PFSK-1 (cell line): ENCODE data around the gene LSM12.

Experiments
- FOXP2 ChIP-seq: optimal IDR thresholded peaks from 2 replicates; pipeline ENCODE3; 2011; ENCODE audit warnings: borderline replicate concordance, control low read depth, inconsistent platforms; ENCODE audit not compliant: insufficient read depth; ENCODE audit errors: extremely low read length, extremely low read depth
- POLR2AphosphoS5 ChIP-seq: IDR thresholded peaks from 2 replicates; pipeline ENCODE4 v1.6.1; 2012; ENCODE audit warnings: low read depth, mild to moderate bottlenecking, control low read depth, low read length, moderate library complexity
- SIN3A ChIP-seq: IDR thresholded peaks from 2 replicates; pipeline ENCODE4 v1.6.1; 2012; ENCODE audit warnings: mild to moderate bottlenecking, low read length, moderate library complexity, borderline replicate concordance; ENCODE audit not compliant: insufficient read depth
- TAF1 ChIP-seq: IDR thresholded peaks from 2 replicates; pipeline ENCODE4 v1.6.1; 2012; ENCODE audit warnings: low read length, control low read depth, borderline replicate concordance; ENCODE audit not compliant: insufficient read depth
- TF ChIP-seq, protein P1 (sequence below), 2 experiments: IDR thresholded peaks; 2 replicates each; pipeline versions ENCODE4 v1.6.1 to v1.8.0; 2011 to 2012; ENCODE audit warnings: low read depth in 2 of 2, low read length in 2 of 2, control low read depth in 1 of 2, inconsistent platforms in 1 of 2, mild to moderate bottlenecking in 1 of 2, moderate library complexity in 1 of 2; ENCODE audit not compliant: insufficient read depth in 1 of 2

The LSM12 gene

DNA sequence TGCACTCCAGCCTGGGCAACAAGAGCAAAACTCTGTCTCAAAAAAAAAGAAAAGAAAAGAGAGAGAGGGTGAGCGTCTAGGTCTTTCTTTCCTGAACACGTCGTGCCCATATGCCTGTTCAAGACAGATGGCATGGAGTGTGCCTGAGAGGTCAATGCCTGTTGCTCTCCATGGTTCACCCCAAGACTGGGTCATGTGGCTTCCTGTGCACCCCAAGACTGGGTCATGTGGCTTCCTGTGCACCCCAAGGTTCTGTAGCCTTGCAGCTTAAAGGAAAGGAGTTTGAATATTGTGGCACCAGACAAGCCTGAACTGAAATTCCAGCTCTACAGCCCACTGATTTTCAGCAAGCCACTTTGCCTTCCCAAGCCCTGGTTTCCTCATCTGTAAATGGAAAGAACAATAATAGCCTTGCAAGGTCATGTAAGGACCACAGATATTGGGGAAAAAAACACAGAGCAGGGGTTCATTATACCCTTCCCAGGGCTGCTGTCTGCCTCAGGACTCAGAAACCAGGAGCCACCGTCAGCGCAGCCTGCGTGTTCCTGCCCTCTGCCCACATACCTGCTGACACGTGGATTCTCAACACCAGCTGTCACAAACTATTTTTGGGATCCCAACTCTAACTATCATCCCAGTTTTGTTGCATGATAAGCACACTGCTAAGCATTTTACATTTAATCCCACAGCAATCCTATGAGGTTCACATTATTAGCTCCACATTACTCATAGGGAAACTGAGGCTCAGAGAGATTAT, 80.1 kb downstream of the LSM12 start:
- TF ChIP-seq POLR2AphosphoS5: no peak
- TF ChIP-seq FOXP2: no peak
- TF ChIP-seq, protein P1, sequence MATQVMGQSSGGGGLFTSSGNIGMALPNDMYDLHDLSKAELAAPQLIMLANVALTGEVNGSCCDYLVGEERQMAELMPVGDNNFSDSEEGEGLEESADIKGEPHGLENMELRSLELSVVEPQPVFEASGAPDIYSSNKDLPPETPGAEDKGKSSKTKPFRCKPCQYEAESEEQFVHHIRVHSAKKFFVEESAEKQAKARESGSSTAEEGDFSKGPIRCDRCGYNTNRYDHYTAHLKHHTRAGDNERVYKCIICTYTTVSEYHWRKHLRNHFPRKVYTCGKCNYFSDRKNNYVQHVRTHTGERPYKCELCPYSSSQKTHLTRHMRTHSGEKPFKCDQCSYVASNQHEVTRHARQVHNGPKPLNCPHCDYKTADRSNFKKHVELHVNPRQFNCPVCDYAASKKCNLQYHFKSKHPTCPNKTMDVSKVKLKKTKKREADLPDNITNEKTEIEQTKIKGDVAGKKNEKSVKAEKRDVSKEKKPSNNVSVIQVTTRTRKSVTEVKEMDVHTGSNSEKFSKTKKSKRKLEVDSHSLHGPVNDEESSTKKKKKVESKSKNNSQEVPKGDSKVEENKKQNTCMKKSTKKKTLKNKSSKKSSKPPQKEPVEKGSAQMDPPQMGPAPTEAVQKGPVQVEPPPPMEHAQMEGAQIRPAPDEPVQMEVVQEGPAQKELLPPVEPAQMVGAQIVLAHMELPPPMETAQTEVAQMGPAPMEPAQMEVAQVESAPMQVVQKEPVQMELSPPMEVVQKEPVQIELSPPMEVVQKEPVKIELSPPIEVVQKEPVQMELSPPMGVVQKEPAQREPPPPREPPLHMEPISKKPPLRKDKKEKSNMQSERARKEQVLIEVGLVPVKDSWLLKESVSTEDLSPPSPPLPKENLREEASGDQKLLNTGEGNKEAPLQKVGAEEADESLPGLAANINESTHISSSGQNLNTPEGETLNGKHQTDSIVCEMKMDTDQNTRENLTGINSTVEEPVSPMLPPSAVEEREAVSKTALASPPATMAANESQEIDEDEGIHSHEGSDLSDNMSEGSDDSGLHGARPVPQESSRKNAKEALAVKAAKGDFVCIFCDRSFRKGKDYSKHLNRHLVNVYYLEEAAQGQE (IDR thresholded peaks at IDR 0.05; ENCODE audit: insufficient read depth in 1 of 2, low read depth in 2 of 2, low read length in 2 of 2): no peak
- TF ChIP-seq SIN3A: no peak
- no peak for TF ChIP-seq TAF1

DNA sequence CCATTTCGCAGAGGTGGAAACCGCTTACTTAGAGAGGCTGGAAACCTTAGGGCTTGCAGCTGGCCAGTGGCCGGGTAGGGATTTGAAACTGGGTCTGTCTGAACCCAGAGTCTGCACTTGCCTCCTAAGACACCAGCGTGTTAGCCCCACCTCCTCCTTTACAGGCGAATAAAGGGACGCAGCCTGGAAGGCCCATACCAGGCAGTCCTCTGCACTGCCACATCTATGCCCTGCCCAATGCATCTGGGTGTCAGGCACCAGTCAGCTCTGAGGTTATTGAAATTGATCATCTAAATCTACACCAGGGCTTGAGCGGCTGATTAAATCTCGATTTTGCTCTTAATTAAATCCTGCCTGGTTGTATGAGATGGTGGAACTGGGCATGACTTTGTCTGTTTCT, 82.0 kb downstream of the LSM12 start:
- TF ChIP-seq, protein P1 (IDR thresholded peaks at IDR 0.05; ENCODE audit: insufficient read depth in 1 of 2, low read depth in 2 of 2, low read length in 2 of 2): no peak
- TF ChIP-seq FOXP2 (no peak), TAF1 (no peak), POLR2AphosphoS5 (no peak), SIN3A (no peak)
